BJ (cell line): Measurements from ENCODE around the gene LGALS3. TPM values are rescaled to one million over a fixed set of nuclear protein-coding genes. Genes with fewer than 3 reads are reported as not detected.

Source experiments
- CTCF ChIA-PET: fragments of 350-600 bp; formaldehyde crosslinking; extraction: SDS; loops from one replicate; lab custom pipeline; 2021; ENCODE audit warnings: antibody characterized with exemption, inconsistent platforms; lab: Yijun Ruan, JAX
- POLR2A ChIA-PET: fragments of 300-600 bp; sonication (Branson Sonifier 250); formaldehyde crosslinking; extraction: SDS; loops from one replicate; lab custom pipeline; 2021; ENCODE audit warnings: antibody characterized with exemption; lab: Charles Lee
- DNase-seq: peaks from one replicate; pipeline ENCODE4 v3.0.0-alpha.2; 2011; ENCODE audit warnings: low read depth
- H3K27me3 ChIP-seq: 2 replicates; pipeline ENCODE4 v1.6.0; 2011; ENCODE audit warnings: low read length; ENCODE audit not compliant: control insufficient read depth, insufficient read depth
- H3K36me3 ChIP-seq: 2 replicates; pipeline ENCODE4 v1.5.1; 2011; ENCODE audit warnings: low read length; ENCODE audit not compliant: control insufficient read depth, insufficient read depth
- H3K4me3 ChIP-seq: 2 replicates; pipeline ENCODE4 v1.5.1; 2011; ENCODE audit warnings: low read depth, mild to moderate bottlenecking, control low read depth, low read length
- CTCF ChIP-seq: IDR thresholded peaks from 2 replicates; pipeline ENCODE4 v1.5.1; 2011; ENCODE audit warnings: low read depth, mild to moderate bottlenecking, control low read depth, inconsistent platforms, low read length, moderate library complexity; ENCODE audit not compliant: insufficient read depth
- polyA plus RNA-seq: library from polyadenylated mRNA; depleted of rRNA; stranded (reverse); fragments of >200 nt; gene quantifications from 2 replicates; pipeline ENCODE4 v1.2.3, GENCODE V29; 2011

Gene LGALS3
- polyA plus RNA-seq, 1 experiment = 182 TPM

- TF ChIP-seq CTCF = no peak
- CTCF ChIA-PET = interaction anchor here (1.0 to 1.7 kb wide), 4 partner anchors 12 to 30 kb away, joined by 3 to 5 read pairs (median 4); partner anchors contain the start of gene LGALS3
- H3K36me3 ChIP-seq = no peaks in the 10 kb centered on the region
- no peak for DNase-seq
- H3K4me3 ChIP-seq = no peak overlapping the region
- H3K27me3 ChIP-seq = no peaks in the 10 kb centered on the region
- POLR2A ChIA-PET = no interaction called here
Observed at GRCh38 chr14:55117803-55118441, 11.1 kb upstream of the LGALS3 start.

GRCh38 chr14:55118761-55119160, 10.3 kb upstream of the LGALS3 start:
- POLR2A ChIA-PET = interaction anchor here (1.3 kb wide), 1 partner anchor 12 kb away, joined by 3 read pairs; no protein-coding TSS in a partner anchor
- CTCF ChIA-PET = interaction anchor here (0.7 to 1.7 kb wide), 4 partner anchors 15 to 31 kb away, joined by 3 to 5 read pairs (median 4); no protein-coding TSS in a partner anchor
- no peak for DNase-seq
- no peak for TF ChIP-seq CTCF
- Histone ChIP-seq H3K27me3 (no peaks in the 10 kb centered on the region), H3K4me3 (no peak overlapping the region), H3K36me3 (no peaks in the 10 kb centered on the region)

DNA sequence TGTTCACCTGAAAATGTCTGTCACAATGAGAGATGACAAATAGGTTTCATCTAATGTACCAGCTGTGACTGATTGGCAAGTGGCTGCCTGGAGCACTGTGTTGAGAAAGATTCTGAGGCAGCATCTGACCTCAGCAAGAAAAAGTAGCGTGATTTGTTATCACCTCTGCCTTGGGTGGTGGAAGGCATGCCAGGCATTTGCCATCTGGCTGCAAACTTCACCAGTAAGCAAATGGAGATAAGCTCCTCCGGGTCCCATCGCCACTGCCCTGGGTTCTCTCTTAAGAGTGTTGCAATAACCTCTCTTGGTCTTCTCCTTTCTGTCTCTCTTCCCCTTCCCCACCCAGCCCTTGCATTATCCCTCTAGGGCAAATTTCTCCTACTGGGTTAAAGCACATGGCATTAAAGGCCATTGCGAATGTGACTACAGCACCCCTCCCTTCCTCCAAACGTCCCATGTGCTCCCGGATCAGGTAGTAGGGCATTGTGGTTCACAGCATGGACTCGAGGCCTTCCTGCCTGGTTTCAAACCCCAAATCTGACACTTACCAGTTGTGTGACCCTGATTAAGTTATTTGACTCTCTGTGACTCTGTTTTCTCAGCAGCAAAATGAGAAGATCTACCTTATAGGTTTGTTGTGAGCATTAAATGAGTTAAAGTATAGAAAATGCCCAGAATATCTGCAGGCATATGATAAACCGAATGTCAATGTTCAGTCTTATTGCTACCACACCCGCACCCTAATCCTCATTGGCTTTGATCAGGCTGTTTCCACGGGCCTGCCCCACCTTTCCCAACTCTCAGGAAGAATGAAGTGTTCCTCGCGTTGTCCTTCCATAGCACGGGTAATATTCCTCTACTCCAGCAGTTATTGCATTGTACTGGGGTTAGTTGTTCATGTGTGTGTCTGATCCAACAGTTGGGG, 8.2 kb upstream of the LGALS3 start:
- no peak for TF ChIP-seq CTCF
- no peak for DNase-seq
- ChIA-PET POLR2A (no interaction called here), CTCF (no interaction called here)
- H3K4me3 ChIP-seq = no peak overlapping the region
- H3K36me3 ChIP-seq = no peaks in the 10 kb centered on the region
- H3K27me3 ChIP-seq = no peaks in the 10 kb centered on the region

DNA sequence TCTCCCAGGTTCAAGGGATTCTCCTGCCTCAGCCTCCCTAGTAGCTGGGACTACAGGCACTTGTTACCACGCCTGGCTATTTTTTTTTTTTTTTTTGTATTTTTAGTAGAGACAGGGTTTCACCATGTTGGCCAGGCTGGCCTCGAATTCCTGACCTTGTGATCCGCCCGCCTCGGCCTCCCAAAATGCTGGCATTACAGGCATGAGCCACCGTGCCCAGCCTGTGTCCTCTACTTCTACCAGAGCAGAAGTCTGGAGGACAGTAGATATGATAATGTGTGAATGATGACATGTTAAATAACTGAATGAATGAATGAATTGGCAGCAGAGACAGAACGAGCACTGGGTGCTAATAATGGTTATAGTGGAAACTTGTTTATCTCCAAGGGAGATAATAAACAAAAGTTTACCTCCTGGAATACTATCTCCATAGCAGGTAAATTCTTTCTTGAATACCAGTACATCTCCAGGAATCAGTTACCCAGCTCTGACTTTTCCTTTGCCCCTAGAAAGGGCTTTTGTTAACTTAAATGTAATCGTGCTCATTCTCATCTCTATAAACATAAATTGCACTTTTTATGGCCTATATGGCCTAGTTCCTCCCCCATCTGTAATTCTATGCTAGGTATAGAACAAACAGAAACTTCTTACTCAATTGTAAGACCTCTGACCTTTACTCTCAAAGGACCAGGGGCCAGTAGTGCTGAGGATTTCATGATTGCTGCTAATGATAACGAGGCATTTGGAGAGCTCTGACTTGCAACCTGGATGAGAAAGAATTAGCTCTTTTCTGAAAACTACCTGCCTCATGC, 7.2 kb upstream of the LGALS3 start:
- H3K27me3 ChIP-seq = no peaks in the 10 kb centered on the region
- ChIA-PET CTCF (interaction anchor here (1.0 kb wide), 1 partner anchor 14 kb away, joined by 3 read pairs; no protein-coding TSS in a partner anchor), POLR2A (no interaction called here)
- no peaks in the 10 kb centered on the region for H3K36me3 ChIP-seq
- TF ChIP-seq CTCF = no peak
- H3K4me3 ChIP-seq = no peak overlapping the region
- no peak for DNase-seq
